HG03039 (cell line): Measurements from ENCODE around the gene ZDHHC24.
"Not testable (repeated sequence)": the region's sequence is repeated elsewhere in the genome, so short reads cannot be mapped to it uniquely, and the experiment has no call there.

Source experiments
- ATAC-seq: cut with Tn5 transposase; IDR thresholded peaks from one replicate; pipeline ENCODE4 v1.9.1; 2021; ENCODE audit warnings: mild to moderate bottlenecking, moderate library complexity; ENCODE audit not compliant: unreplicated experiment

ZDHHC24 gene

GRCh38 chr11:66546966-66547661 lies 1.3 kb upstream of the ZDHHC24 start:
- ATAC-seq, result no peak

- ATAC-seq, result no peak
Measured at GRCh38 chr11:66546368-66546965, 619 bp upstream of the ZDHHC24 start, which contains the start of gene ACTN3. Gene ACTN3 (plus strand): TSS chr11:66546903. CDS start chr11:66546938, 35 bp downstream.

DNA sequence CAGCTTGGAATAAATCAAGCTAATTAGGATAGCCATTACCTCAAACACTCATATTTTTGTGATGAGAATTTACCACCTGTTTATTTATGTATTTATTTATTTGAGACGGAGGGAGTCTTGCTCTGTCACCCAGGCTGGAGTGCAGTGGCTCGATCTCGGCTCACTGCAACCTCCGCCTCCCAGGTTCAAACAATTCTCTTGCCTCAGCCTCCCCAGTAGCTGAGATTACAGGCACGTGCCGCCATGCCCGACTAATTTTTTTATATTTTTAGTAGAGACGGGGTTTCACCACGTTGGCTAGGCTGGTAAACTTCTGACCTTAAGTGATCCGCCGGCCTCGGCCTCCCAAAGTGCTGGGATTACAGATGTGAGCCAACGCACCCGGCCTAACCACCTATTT lies 896 bp downstream of the ZDHHC24 start:
- ATAC-seq, result not testable (repeated sequence)

GRCh38 chr11:66543263-66544107 lies 2.4 kb downstream of the ZDHHC24 start:
- no peak for ATAC-seq

DNA sequence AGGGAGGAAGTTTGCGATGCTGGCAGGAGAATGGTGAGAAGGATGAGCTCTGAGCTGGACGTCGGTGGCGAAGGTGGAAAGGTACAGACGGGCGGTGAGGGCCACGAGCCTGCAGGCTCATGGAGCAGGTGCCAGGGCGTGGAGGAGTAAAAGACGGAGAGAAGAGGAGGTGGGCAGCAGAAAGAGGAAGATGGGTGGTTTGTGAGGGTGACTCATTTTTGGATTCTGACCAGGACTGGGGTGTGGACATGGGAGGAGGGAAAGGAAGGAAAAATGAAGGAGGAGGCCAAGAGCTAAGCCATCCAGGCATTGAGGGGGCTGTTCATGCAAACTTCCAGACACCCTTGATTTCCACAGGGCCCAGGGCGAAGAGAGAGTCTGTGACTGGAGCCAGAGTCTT lies 3.5 kb downstream of the ZDHHC24 start:
- no peak for ATAC-seq

DNA sequence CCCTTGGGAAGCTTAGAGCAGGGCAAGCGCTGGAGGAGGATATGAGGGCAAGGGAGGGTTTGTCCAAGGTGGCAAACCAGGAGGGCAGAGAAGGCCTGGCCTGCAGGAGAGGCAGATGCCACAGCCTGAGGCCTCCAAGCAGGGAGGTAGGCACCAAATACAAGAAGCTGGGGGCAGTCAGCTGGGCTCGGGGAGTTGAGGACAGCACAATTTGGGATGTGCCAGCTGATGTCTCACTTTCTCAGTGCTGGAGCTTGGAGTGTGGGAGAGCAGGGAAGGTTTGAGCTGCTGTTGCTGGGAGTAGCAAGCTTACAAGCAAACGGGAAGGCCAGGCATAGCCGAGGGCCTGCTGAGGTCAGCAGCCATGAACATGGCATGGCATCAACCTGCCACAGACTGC lies 4.0 kb downstream of the ZDHHC24 start:
- no peak for ATAC-seq

DNA sequence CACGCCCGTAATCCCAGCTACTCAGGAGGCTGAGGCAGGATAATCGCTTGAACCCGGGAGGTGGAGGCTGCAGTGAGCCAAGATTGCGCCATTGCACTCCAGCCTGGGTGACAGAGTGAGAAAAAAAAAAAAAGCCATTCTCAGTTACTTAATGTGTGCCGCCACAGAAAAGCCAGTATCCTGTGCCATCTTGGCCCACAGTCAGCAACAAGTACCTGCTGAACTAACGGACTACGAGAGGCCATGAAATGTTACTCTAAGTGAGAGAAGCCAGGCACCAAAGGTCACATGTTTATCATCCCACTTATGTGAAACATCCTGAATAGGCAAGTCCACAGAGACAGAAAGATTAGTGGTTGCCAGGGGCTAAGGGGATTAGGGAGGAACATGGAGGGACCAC lies 5.2 kb downstream of the ZDHHC24 start:
- ATAC-seq, result not testable (repeated sequence)

DNA sequence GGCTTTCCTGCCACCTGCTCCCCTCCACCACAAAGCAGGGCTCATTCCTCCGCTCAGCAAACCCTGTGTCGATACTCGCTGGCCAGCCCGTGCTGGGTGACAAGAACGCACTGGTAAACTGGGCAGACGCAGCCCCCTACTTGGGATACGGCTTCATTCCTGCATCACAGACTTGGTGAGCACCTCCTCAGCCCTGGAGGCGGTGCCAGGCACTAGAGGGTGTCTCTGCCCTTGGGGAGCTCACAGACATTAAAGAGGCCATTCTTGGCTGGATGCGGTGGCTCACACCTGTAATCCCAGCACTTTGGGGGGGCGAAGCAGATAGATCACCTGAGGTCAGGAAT lies 6.0 kb downstream of the ZDHHC24 start:
- no peak for ATAC-seq

DNA sequence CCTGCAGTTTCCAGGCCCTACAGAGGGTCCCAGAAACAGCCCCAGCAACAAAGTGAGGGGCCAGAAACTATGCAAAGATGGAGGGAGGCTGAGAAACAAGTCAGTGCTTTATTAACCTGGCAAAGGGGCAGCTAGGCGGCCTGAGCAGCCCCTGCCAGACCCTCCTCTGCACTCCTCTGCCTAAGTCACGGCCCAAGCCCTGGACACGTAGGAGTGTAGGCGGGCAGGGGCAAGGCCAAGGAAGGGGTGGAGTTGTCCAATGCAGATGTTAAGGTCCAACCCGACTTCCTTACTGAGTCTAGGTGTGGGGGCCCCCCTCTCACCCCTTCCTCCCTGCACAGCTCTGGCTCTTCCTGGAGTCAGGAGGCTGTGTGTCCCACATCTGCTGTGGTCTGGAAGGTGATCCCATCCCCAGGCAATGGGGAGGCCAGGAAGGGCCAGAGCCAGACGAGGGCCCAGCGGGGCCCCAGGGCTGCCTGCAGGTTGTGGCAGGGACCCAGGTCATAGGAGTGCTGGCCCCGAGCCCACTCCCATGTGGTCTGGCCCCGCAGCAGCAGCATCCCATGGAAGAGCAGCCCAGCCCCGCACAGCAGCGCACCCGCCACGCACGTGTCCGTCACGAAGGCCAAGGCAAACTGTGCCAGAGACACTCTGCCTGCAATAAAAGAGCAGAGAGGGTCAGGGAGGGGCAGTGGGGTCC lies 6.5 kb downstream of the ZDHHC24 start:
- no peak for ATAC-seq

GRCh38 chr11:66532784-66533183 lies 13.1 kb downstream of the ZDHHC24 start:
- ATAC-seq, result no peak

GRCh38 chr11:66531841-66532240 lies 14.0 kb downstream of the ZDHHC24 start:
- no peak for ATAC-seq

DNA sequence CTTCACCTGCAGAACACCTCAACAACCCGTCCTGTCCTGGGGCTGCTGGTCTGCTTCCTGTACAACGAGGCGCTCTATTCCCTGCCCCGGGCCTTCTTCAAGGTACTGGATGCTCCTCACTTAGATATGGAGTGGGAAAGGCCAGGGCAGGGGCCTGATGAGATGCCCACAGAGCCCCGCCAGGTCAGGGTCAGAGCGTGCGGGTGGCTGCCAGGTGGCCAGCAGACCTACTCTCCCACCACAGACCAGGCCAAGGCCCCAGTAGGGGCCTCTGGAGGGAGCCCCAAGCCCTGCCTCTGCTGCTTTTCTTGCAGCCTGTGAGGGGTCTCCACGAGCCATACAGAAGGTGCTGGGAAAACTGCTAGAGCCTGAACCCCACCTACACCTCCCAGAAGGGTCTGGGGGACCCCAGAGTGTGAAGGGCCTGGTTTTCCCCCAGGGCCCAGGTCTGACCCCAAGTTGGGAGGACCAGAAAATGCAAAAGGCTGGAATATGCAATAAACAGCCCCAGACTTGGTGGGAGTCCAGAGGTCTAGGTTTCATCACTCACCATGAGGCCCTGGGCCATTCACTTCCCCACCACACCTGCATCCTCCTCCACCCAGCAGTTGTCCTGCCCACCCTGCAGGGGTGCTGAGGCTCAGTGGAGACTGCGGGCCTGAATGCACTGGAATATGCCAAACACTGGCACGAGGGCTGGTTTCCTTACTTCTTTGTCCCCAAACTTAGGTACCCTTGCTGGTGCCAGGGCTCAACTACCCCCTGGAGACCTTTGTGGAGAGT lies 14.7 kb downstream of the ZDHHC24 start:
- no peak for ATAC-seq

DNA sequence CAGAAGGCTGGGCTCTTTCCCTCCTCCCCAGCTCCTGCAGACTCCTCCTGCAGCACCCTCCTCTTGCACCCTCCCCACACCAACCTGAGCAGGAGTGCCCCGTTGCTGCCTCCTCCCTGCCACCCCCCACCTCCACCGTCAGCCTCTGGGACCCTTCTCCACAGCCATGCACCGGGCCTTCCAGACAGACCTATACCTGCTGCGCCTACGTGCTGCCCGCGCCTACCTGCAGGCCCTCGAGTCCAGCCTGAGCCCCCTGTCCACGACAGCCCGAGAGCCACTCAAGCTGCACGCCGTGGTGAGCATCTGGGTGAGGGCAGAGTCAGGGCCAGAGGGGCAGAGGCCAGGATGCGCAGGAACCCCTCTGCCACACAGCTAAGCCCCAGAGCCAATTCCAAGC lies 16.2 kb downstream of the ZDHHC24 start:
- no peak for ATAC-seq

- ATAC-seq, result no peak
Measured at GRCh38 chr11:66529069-66529468, 16.8 kb downstream of the ZDHHC24 start.

DNA sequence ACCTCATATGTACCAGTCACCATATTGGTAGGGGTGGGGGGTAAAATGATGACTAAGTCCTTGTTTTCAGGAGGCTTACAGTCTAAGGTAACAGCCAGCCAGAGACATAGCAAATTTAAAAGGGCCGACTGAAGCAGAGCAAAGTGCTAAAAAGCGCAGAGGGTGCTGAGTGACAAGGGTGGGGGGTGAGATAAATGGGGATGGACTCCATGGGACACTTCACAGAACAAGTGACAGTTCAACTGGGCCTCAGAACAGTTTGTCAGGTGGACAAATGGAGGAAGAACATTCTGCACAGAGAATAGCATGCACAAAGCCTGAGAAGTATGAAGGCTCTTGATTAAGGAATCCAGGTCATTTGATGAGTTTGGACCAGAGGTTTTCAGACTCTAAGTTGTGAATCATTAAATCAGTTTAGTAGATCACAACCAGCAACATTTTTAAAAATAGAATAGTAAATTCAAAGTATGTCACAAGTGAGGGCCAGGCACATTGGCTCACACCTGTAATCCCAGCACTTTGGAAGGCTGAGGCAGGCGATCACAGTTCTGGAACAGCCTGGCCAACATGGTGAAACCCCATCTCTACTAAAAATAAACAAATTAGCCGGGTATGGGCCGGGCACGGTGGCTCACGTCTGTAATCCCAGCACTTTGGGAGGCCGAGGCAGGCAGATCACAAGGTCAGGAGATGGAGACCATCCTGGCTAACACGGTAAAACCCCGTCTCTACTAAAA lies 21.4 kb downstream of the ZDHHC24 start:
- no peak for ATAC-seq

- ATAC-seq, result no peak
Measured at GRCh38 chr11:66523611-66524010, 22.2 kb downstream of the ZDHHC24 start.

- no peak for ATAC-seq
Measured at GRCh38 chr11:66510990-66511339, 34.9 kb downstream of the ZDHHC24 start.

DNA sequence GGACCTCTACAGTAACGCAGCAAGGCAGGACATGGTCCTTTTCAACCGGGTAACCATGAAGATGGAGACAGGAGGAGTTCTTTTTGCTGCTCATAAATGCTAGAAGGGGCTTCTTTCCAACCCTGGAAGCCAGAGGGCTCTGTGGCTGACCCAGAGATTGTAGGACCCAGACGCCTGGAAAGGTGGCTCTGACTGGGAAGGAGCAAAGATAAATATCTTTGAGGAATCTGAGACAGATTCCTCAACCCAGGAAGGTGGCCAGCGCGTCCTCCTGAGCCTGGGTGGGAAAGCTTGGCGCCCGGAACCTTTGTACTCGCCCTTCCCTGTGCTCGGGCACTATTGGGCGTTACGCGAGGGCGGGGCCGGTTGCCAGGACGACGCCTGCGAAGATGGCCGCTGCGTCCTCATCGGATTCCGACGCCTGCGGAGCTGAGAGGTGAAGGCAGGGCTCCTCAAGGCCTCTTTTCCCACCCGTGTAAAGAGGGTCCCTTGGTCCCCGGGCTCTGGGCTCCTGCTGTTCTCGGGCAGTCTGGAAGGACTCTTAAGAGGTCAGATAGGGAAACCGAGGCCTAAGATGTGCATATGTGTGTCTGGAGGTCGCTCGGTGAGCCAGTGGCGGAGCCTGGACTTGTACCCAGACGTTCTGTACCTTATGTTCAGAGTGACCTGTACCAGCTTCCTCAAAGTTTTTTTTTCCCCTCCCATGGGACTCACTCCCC lies 35.4 kb downstream of the ZDHHC24 start, which contains the start of gene BBS1:
Gene BBS1, plus strand, starts transcription at position 365 of the 719 bp plus-strand sequence. Its CDS starts 25 bp downstream, at position 390.
- ATAC-seq, result peak; percentile 92

GRCh38 chr11:66509131-66509561 lies 36.7 kb downstream of the ZDHHC24 start:
- no peak for ATAC-seq
